GM15510 (cell line): ENCODE results near the gene FBXO33.

Experiments
- POLR2A ChIP-seq: IDR thresholded peaks from 3 replicates; pipeline ENCODE4 v1.6.1; 2011; ENCODE audit warnings: borderline replicate concordance; ENCODE audit not compliant: insufficient read length; ENCODE audit errors: extremely low read depth

The FBXO33 gene

GRCh38 chr14:39406560-39406959 is 25.7 kb downstream of the FBXO33 start:
- TF ChIP-seq POLR2A, result no peak

DNA sequence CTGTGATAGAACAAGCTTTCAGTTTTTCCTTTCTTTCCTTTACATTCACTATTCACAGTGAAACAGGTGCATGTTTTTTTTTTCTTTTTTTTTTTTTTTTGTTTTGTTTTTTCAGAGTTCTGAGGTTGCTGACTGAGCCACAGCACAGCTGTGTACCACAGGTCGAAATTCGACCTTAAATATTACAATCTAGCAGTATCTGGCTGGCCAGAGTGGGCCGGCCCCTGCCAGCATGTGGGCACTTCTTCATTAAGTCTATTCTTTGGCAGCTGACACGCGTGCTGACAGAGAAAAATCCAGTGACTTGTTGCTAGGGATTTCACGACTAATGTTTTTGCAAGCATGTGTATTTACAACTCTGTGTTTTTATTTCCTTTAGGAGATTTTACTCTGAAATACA is 33.9 kb downstream of the FBXO33 start:
- TF ChIP-seq POLR2A, result no peak

DNA sequence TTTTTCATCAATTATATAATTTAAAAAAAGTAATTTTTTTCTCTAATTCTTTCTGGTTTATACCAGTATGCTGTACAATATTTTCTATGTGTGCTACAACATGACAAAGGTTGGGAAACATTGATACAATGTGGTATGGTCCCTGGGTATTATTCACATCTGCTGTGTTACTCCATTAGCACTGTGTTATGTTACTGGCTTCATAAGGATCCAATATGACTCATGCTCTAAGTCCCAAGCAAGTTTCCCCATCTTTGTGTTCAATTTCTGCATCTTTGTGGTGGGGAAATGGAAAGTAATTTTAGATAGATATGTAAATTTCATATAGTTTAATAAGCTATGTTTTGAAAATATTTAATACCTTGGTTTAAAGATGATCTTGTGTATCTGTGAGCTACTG is 35.8 kb downstream of the FBXO33 start:
- TF ChIP-seq POLR2A, result no peak

DNA sequence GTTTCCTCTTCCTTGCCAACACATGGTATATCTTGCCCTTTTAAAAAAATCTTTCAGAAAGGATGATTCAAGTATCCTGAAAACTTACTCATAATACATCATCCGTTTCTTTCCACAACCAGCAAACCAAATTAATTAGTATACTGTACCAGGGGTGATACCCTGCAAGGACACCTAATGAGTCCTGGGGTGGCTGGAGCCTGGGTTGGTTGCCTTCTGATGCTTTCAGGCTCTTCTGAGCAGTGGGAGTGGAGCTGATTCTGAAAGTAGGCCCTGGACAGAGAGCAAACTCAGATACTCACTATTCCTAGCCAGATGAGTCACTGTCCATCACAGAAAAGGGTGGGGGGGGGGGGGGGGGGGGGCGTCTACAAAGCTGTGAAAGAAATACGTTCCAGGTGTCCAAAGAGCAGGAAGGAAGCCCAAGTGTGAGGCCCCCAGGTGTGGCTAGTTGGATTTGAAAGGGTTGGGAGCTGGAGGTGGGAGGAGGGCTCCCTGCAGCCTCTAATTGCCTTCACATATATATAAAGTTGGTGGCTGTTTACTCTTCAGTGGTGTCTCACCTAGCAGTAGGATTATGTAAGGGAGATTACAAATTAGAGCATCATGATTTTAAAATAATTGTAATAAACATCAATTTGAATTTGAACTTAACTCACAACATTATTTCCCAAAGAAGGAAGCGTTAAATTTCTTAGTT is 36.5 kb downstream of the FBXO33 start:
- TF ChIP-seq POLR2A, result no peak

GRCh38 chr14:39393289-39393688 is 38.9 kb downstream of the FBXO33 start:
- TF ChIP-seq POLR2A, result no peak

DNA sequence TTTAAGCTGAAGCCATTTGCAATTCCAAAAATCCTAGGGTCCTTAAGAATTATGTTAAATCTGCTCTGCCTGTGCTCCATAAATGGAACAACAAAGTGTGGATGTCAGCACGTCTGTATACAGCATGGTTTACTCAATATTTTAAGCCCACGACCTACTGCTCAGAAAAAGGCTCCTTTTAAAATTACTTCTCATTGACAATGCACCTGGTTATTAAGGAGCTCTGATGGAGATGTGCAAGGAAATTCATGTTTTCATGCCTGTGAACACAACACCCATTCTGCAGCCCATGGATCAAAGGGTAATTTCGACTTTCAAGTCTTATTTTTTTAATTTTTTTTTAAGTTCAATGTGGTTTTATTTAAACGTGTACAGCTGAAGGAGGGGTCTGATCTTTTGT is 48.1 kb downstream of the FBXO33 start:
- TF ChIP-seq POLR2A, result no peak

GRCh38 chr14:39383741-39384140 is 48.5 kb downstream of the FBXO33 start:
- TF ChIP-seq POLR2A, result no peak

DNA sequence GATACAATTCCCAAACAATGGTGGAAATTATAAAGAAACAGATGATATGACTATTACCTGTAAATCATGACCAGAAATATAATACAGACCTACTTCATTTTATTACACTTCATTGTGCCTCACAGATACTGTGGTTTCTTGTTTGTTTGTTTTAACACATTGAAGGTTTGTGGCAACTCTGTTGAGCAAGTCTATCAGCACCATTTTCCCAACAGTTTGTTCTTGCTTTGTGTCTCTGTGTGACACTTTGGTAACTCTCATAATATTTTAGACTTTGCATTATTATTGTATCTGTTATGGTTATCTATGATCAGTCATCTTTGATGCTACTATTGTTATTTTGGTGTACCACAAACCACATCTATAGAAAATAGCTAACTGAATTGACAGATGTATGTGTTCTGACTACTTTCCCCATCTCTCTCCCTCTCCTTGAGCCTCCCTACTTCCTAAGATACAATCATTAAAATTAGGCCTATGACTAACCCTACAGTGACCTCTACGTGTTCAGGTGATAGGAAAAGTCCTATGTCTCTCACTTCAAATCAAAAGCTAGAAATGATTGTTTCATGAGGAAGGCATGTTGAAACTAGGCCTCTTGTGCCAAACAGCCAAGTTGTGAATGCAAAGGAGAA is 49.1 kb downstream of the FBXO33 start:
- TF ChIP-seq POLR2A, result no peak

- no peak for TF ChIP-seq POLR2A
Measured at GRCh38 chr14:39382463-39382862, 49.8 kb downstream of the FBXO33 start.

DNA sequence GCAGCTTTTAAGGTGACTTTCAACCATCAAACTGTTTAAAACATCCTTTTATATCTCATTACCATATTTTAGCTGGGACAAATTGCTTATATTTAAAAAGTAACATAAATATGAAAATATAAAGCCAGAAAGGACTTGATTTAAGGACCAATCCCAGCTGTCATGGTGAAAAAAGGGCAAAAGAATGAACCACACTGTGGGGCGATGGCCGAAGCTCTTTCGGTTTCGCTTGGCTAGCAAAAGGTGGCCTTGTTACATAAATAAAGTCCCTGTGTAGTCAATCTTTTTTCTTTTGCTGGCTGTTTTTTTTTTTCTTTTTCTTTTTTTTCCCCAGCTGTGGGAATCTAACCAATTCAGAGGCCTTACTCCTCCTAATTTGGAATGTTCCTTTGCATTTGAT is 50.9 kb downstream of the FBXO33 start:
- TF ChIP-seq POLR2A, result no peak

GRCh38 chr14:39376667-39377403 is 55.4 kb downstream of the FBXO33 start:
- TF ChIP-seq POLR2A, result no peak

DNA sequence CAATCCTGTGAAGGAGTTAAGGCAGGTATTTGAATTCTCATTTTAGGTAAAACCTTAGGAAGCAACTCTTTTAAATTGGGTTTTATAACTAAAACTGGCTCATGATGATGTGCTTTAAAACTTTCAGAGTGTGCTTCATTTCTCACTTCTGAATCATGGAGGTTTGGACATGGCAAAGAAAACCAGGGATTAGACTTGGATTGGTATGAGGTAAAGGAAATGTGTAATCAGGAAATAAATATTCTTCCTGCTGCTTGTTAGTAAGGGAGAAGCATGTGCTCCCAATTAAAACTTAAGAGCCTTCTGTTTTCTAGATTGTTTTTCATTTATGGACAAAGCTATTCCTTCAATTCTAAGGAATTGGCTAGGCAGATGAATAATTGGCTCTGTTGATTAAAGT is 57.4 kb downstream of the FBXO33 start:
- TF ChIP-seq POLR2A, result no peak

DNA sequence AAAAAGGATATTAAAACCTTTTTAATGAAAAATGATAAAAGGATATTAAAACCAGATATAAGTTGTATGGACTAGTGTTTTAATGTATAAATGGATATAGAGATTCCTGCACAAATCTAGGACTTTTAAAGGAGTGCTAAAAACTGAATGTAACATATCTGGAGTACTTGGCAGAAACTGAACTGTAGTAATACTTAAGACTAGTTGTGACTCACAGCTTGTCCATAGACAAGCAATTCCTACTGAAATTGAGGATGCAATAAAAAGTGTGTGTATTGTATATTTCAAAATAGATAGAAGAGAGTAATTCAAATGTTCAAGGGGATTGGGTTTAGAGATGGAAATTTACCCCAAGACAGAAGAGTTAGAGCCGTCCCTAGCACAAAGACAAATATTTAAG is 59.6 kb downstream of the FBXO33 start:
- no peak for TF ChIP-seq POLR2A

DNA sequence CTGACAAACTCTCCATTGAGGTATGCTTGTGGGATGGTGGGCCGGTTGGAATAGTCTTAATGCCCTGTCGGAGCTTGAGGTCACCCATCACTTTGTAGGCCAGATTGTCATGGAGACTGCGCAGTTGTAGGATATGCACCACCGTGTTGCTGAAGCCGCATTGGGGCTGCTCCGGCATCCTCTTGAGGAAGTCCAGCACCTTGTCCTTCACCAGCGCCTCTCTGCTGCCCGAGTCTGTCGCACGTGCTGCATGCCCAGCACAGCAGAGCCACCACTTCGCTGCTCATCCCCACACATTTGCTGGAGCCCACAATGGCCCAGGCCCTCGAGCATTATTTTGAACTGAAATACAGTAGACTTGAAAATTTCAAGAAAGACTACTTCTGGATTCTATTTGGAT is 61.8 kb downstream of the FBXO33 start:
- no peak for TF ChIP-seq POLR2A

- TF ChIP-seq POLR2A, result no peak
Measured at GRCh38 chr14:39369029-39369428, 63.2 kb downstream of the FBXO33 start.
